WTC11 (cell line): ENCODE data around the gene DSTYK.

Experiments
- CTCF ChIP-seq: fragments of 200-600 bp; IDR thresholded peaks from 2 replicates; pipeline ENCODE4 v1.8.0; 2022; ENCODE audit warnings: antibody characterized with exemption
- E2F1 ChIP-seq: sonication (generic); formaldehyde crosslinking; IDR thresholded peaks from 2 replicates; pipeline ENCODE4 v1.8.0; 2022; ENCODE audit warnings: mild to moderate bottlenecking, missing genetic modification reagents
- E2F4 ChIP-seq: sonication (generic); formaldehyde crosslinking; IDR thresholded peaks from 2 replicates; pipeline ENCODE4 v1.8.1; 2022; ENCODE audit warnings: low read depth, mild to moderate bottlenecking, moderate library complexity, missing genetic modification reagents, borderline replicate concordance
- FOXK1 ChIP-seq: sonication (generic); formaldehyde crosslinking; IDR thresholded peaks from 2 replicates; pipeline ENCODE4 v1.8.0; 2022; ENCODE audit warnings: mild to moderate bottlenecking, moderate library complexity, missing genetic modification reagents
- NFYB ChIP-seq: sonication (generic); formaldehyde crosslinking; conservative IDR thresholded peaks from 2 replicates; pipeline ENCODE4 v1.8.0; 2022; ENCODE audit warnings: low read depth, missing genetic modification reagents
- NR1H2 ChIP-seq: sonication (generic); formaldehyde crosslinking; IDR thresholded peaks from 2 replicates; pipeline ENCODE4 v1.9.0; 2021; ENCODE audit warnings: mild to moderate bottlenecking, moderate library complexity, missing genetic modification reagents
- NR2C2 ChIP-seq: sonication (generic); formaldehyde crosslinking; IDR thresholded peaks from 2 replicates; pipeline ENCODE4 v1.8.0; 2022; ENCODE audit warnings: mild to moderate bottlenecking, missing genetic modification reagents
- ZNF121 ChIP-seq: sonication (generic); formaldehyde crosslinking; IDR thresholded peaks from 2 replicates; pipeline ENCODE4 v1.8.0; 2023; ENCODE audit warnings: missing genetic modification reagents
- TF ChIP-seq, protein P1 (sequence below): sonication (generic); formaldehyde crosslinking; IDR thresholded peaks from 2 replicates; pipeline ENCODE4 v1.8.0; 2022; ENCODE audit warnings: mild to moderate bottlenecking, missing genetic modification reagents
- TF ChIP-seq, protein P2 (sequence below): fragments of 250-450 bp; sonication (Bioruptor Pico); IDR thresholded peaks from 2 replicates; pipeline ENCODE4 v1.9.0; 2021; ENCODE audit warnings: mild to moderate bottlenecking, borderline replicate concordance
- TF ChIP-seq, protein P3 (sequence below): sonication (generic); formaldehyde crosslinking; IDR thresholded peaks from 2 replicates; pipeline ENCODE4 v1.8.0; 2023; ENCODE audit warnings: mild to moderate bottlenecking, missing genetic modification reagents
- TF ChIP-seq, protein P4 (sequence below): sonication (generic); formaldehyde crosslinking; IDR thresholded peaks from 2 replicates; pipeline ENCODE4 v1.8.1; 2023; ENCODE audit warnings: mild to moderate bottlenecking, missing genetic modification reagents

- TF ChIP-seq CTCF (no peak), NR1H2 (CRISPR knock-in tag) (no peak), ZNF121 (no peak), FOXK1 (CRISPR knock-in tag) (no peak), E2F4 (CRISPR knock-in tag) (no peak), NR2C2 (no peak), E2F1 (CRISPR knock-in tag) (no peak), NFYB (no peak)
- TF ChIP-seq, protein P1, sequence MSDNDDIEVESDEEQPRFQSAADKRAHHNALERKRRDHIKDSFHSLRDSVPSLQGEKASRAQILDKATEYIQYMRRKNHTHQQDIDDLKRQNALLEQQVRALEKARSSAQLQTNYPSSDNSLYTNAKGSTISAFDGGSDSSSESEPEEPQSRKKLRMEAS (CRISPR knock-in tag), result no peak
- TF ChIP-seq, protein P2, sequence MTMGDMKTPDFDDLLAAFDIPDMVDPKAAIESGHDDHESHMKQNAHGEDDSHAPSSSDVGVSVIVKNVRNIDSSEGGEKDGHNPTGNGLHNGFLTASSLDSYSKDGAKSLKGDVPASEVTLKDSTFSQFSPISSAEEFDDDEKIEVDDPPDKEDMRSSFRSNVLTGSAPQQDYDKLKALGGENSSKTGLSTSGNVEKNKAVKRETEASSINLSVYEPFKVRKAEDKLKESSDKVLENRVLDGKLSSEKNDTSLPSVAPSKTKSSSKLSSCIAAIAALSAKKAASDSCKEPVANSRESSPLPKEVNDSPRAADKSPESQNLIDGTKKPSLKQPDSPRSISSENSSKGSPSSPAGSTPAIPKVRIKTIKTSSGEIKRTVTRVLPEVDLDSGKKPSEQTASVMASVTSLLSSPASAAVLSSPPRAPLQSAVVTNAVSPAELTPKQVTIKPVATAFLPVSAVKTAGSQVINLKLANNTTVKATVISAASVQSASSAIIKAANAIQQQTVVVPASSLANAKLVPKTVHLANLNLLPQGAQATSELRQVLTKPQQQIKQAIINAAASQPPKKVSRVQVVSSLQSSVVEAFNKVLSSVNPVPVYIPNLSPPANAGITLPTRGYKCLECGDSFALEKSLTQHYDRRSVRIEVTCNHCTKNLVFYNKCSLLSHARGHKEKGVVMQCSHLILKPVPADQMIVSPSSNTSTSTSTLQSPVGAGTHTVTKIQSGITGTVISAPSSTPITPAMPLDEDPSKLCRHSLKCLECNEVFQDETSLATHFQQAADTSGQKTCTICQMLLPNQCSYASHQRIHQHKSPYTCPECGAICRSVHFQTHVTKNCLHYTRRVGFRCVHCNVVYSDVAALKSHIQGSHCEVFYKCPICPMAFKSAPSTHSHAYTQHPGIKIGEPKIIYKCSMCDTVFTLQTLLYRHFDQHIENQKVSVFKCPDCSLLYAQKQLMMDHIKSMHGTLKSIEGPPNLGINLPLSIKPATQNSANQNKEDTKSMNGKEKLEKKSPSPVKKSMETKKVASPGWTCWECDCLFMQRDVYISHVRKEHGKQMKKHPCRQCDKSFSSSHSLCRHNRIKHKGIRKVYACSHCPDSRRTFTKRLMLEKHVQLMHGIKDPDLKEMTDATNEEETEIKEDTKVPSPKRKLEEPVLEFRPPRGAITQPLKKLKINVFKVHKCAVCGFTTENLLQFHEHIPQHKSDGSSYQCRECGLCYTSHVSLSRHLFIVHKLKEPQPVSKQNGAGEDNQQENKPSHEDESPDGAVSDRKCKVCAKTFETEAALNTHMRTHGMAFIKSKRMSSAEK, result no peak
- TF ChIP-seq, protein P3, sequence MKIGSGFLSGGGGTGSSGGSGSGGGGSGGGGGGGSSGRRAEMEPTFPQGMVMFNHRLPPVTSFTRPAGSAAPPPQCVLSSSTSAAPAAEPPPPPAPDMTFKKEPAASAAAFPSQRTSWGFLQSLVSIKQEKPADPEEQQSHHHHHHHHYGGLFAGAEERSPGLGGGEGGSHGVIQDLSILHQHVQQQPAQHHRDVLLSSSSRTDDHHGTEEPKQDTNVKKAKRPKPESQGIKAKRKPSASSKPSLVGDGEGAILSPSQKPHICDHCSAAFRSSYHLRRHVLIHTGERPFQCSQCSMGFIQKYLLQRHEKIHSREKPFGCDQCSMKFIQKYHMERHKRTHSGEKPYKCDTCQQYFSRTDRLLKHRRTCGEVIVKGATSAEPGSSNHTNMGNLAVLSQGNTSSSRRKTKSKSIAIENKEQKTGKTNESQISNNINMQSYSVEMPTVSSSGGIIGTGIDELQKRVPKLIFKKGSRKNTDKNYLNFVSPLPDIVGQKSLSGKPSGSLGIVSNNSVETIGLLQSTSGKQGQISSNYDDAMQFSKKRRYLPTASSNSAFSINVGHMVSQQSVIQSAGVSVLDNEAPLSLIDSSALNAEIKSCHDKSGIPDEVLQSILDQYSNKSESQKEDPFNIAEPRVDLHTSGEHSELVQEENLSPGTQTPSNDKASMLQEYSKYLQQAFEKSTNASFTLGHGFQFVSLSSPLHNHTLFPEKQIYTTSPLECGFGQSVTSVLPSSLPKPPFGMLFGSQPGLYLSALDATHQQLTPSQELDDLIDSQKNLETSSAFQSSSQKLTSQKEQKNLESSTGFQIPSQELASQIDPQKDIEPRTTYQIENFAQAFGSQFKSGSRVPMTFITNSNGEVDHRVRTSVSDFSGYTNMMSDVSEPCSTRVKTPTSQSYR (CRISPR knock-in tag), result no peak
- TF ChIP-seq, protein P4, sequence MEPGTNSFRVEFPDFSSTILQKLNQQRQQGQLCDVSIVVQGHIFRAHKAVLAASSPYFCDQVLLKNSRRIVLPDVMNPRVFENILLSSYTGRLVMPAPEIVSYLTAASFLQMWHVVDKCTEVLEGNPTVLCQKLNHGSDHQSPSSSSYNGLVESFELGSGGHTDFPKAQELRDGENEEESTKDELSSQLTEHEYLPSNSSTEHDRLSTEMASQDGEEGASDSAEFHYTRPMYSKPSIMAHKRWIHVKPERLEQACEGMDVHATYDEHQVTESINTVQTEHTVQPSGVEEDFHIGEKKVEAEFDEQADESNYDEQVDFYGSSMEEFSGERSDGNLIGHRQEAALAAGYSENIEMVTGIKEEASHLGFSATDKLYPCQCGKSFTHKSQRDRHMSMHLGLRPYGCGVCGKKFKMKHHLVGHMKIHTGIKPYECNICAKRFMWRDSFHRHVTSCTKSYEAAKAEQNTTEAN (CRISPR knock-in tag), result no peak
Measured at GRCh38 chr1:205228093-205228521, 16.6 kb upstream of the DSTYK start.
